ENCODE data around the gene ETV6.

ETV6 gene

GRCh38 chr12:11726659-11727058 is 77.2 kb downstream of the ETV6 start:
- no peak for DNase-seq
- in situ Hi-C loops (cut with HindIII; ENCODE audit: low pct_ligation_motif_present, low sequenced_read_pairs), result no loop called here
- H3K27ac ChIP-seq, result no peak overlapping the region
- no peaks in the 10 kb centered on the region for H3K27me3 ChIP-seq (replicated peaks)
- no peak for TF ChIP-seq CTCF (IDR thresholded peaks at IDR 0.05; ENCODE audit: low read depth, low read length, missing control alignments)
- H3K36me3 ChIP-seq (replicated peaks), result no peaks in the 10 kb centered on the region
- no peak overlapping the region for H3K4me3 ChIP-seq (ENCODE audit: low read depth, low read length)

GRCh38 chr12:11727133-11727664 is 77.7 kb downstream of the ETV6 start:
- no peaks in the 10 kb centered on the region for H3K36me3 ChIP-seq (replicated peaks)
- in situ Hi-C loops (cut with HindIII; ENCODE audit: low pct_ligation_motif_present, low sequenced_read_pairs), result no loop called here
- TF ChIP-seq CTCF (IDR thresholded peaks at IDR 0.05; ENCODE audit: low read depth, low read length, missing control alignments), result no peak
- DNase-seq, result no peak
- H3K27ac ChIP-seq, result no peak overlapping the region
- no peak overlapping the region for H3K4me3 ChIP-seq (ENCODE audit: low read depth, low read length)
- no peaks in the 10 kb centered on the region for H3K27me3 ChIP-seq (replicated peaks)

- Histone ChIP-seq H3K27me3 (replicated peaks) (no peaks in the 10 kb centered on the region), H3K36me3 (replicated peaks) (no peaks in the 10 kb centered on the region), H3K27ac (no peak overlapping the region), H3K4me3 (ENCODE audit: low read depth, low read length) (no peak overlapping the region)
- no peak for TF ChIP-seq CTCF (IDR thresholded peaks at IDR 0.05; ENCODE audit: low read depth, low read length, missing control alignments)
- in situ Hi-C loops (cut with HindIII; ENCODE audit: low pct_ligation_motif_present, low sequenced_read_pairs), result no loop called here
- DNase-seq, result no peak
These were observed 78.8 kb downstream of the ETV6 start for GRCh38 chr12:11728154-11728755.

- TF ChIP-seq CTCF (IDR thresholded peaks at IDR 0.05; ENCODE audit: low read depth, low read length, missing control alignments), result no peak
- Histone ChIP-seq H3K36me3 (replicated peaks) (no peaks in the 10 kb centered on the region), H3K27me3 (replicated peaks) (no peaks in the 10 kb centered on the region), H3K27ac (no peak overlapping the region), H3K4me3 (ENCODE audit: low read depth, low read length) (no peak overlapping the region)
- DNase-seq, result no peak
- in situ Hi-C loops (cut with HindIII; ENCODE audit: low pct_ligation_motif_present, low sequenced_read_pairs), result no loop called here
These were observed 79.5 kb downstream of the ETV6 start for GRCh38 chr12:11729008-11729407.

- in situ Hi-C loops (cut with HindIII; ENCODE audit: low pct_ligation_motif_present, low sequenced_read_pairs), result no loop called here
- no peak for DNase-seq
- Histone ChIP-seq H3K27ac (no peak overlapping the region), H3K27me3 (replicated peaks) (no peaks in the 10 kb centered on the region), H3K4me3 (ENCODE audit: low read depth, low read length) (no peak overlapping the region), H3K36me3 (replicated peaks) (no peaks in the 10 kb centered on the region)
- TF ChIP-seq CTCF (IDR thresholded peaks at IDR 0.05; ENCODE audit: low read depth, low read length, missing control alignments), result no peak
These were observed 80.1 kb downstream of the ETV6 start for GRCh38 chr12:11729439-11730150.

Data from brain microvascular endothelial cell (primary cell).